ENCODE measurements around the gene HAX1. TPM values are rescaled to one million over a fixed set of nuclear protein-coding genes. Genes with fewer than 3 reads are reported as not detected.
"Not testable (repeated sequence)": the region's sequence is repeated elsewhere in the genome, so short reads cannot be mapped to it uniquely, and the experiment has no call there.

Gene HAX1
- total RNA-seq, 2 experiments from 2014 or later = 204 to 219 TPM

DNA sequence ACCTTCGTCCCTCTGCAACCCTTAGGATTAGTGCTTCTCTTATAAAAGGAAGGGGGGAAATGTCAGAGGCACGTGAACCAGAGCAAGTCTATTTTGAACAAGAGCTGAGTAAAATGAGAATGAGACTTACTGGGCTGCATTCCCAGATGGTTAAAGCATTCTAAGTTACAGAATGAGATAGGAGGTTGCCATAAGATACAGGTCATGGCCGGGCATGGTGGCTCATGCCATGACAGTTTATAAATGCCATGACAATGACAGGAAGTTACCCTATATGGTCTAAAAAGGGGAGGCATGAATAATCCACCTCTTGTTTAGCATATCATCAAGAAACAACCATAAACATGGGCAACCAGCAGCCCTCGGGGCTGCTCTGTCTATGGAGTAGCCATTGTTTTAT, 46.0 kb downstream of the HAX1 start:
- intact Hi-C loops (cut with micrococcal nuclease) = no loop called here
- DNase-seq = no peak
- peaks cover 14% of the 10 kb centered on the region for H3K9me3 Mint-ChIP-seq
- no peaks in the 10 kb centered on the region for H3K27me3 Mint-ChIP-seq (ENCODE audit: low read depth)
- H3K4me1 Mint-ChIP-seq (ENCODE audit: low read depth) = no peaks in the 10 kb centered on the region
- CTCF ChIA-PET = no interaction called here
- no peaks in the 10 kb centered on the region for H3K36me3 Mint-ChIP-seq (ENCODE audit: low read depth)
- H3K4me3 Mint-ChIP-seq = no peak overlapping the region
- H3K27ac Mint-ChIP-seq = no peak overlapping the region

DNA sequence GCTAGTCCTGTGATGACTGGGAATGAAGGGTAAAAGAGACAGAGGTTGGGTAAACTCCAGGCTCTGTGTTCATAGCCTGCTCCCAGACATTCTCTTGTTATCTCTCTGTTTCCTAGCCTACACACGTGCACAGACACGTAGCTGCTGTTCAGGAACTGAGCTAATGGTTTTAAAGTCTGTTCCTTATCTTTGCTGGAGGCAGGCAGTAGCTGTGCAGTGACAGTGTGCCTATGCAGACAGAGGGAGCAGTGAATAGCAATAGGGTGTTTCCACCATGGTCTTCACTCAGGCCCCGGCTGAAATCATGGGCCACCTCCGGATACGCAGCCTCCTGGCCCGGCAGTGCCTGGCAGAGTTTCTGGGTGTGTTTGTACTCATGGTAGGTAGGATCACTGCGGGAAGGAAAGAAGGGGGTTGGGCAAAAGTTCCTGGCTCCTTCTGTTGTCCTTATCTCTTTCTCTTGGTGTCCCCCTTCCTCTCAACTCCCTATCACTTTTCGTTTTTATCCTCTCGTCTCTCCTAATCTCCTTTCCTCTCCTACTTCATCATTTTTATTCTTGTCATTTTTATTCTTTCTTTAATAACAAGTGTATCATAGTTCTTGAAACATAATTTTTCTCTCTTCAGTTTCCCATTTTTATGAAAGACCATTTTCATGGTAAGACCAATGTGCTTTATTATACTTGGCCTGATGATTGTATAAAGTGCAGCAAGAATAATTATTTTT, 48.6 kb downstream of the HAX1 start, which contains the start of gene AQP10:
AQP10 (plus strand) TSS at position 212 of the 727 bp plus-strand sequence; CDS start at position 275, 63 bp downstream.
- no peak for DNase-seq
- Mint-ChIP-seq H3K4me1 (ENCODE audit: low read depth) (peaks cover 6% of the 10 kb centered on the region), H3K27ac (no peak within 1 kb of the TSS), H3K4me3 (no peak within 1 kb of the TSS), H3K36me3 (ENCODE audit: low read depth) (no peaks in the 10 kb centered on the region), H3K27me3 (ENCODE audit: low read depth) (no peaks in the 10 kb centered on the region), H3K9me3 (peaks cover 11% of the 10 kb centered on the region)
- intact Hi-C loops (cut with micrococcal nuclease) = loop anchor here (10.0 kb wide), 1 partner anchor 684 kb away; the partner anchor contains the start of gene ZBTB7B
- CTCF ChIA-PET = interaction anchor here (7.4 kb wide), 1 partner anchor 15 kb away, joined by 143 read pairs; no protein-coding TSS in a partner anchor

DNA sequence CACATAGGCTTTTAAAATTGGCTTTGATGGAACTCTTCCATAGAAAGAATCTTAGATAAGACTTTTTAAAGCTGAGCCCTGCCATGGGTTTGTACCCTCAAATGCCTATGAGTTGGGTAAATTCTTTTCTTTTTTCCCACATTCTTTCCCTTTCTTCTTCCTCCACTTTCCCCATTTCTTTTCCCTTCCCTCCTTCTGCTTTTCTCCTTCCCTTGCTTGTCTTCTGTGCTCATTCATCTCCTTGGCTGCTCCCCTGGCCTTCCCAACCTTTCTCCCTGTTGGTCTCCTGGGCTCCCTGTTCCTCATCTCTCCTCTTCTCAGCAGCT, 49.1 kb downstream of the HAX1 start:
- H3K9me3 Mint-ChIP-seq; H3K27me3 Mint-ChIP-seq (ENCODE audit: low read depth); H3K36me3 Mint-ChIP-seq (ENCODE audit: low read depth); H3K27ac Mint-ChIP-seq; H3K4me3 Mint-ChIP-seq; DNase-seq: not testable (repeated sequence)
- CTCF ChIA-PET = interaction anchor here (7.4 kb wide), 1 partner anchor 15 kb away, joined by 143 read pairs; no protein-coding TSS in a partner anchor
- intact Hi-C loops (cut with micrococcal nuclease) = loop anchor here (10.0 kb wide), 1 partner anchor 683 kb away; the partner anchor contains the start of gene ZBTB7B
- H3K4me1 Mint-ChIP-seq (ENCODE audit: low read depth) = peaks cover 10% of the 10 kb centered on the region

DNA sequence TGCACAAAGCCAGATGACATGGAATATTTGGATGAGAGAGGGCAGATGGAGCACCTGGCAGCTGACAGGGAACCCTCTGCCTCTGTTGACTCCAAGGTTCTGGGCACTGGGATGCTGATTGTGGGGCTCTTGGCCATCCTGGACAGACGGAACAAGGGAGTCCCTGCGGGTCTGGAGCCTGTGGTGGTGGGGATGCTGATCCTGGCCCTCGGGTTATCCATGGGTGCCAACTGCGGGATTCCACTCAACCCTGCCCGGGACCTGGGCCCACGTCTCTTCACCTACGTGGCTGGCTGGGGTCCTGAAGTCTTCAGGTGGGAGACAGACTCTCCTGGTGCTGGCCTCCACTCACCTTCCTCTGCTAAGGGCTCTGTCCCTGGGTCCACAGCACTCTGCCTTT, 51.1 kb downstream of the HAX1 start:
- CTCF ChIA-PET = interaction anchor here (0.5 to 14.4 kb wide), 7 partner anchors 8 to 165 kb away, joined by 4 to 234 read pairs (median 5); no protein-coding TSS in a partner anchor
- Mint-ChIP-seq H3K4me1 (ENCODE audit: low read depth) (peaks cover 27% of the 10 kb centered on the region), H3K27me3 (ENCODE audit: low read depth) (no peaks in the 10 kb centered on the region), H3K4me3 (no peak overlapping the region), H3K27ac (no peak overlapping the region), H3K36me3 (ENCODE audit: low read depth) (no peaks in the 10 kb centered on the region), H3K9me3 (no peaks in the 10 kb centered on the region)
- intact Hi-C loops (cut with micrococcal nuclease) = loop anchor here (10.0 kb wide), 1 partner anchor 681 kb away; the partner anchor contains the start of gene ZBTB7B
- DNase-seq = no peak

DNA sequence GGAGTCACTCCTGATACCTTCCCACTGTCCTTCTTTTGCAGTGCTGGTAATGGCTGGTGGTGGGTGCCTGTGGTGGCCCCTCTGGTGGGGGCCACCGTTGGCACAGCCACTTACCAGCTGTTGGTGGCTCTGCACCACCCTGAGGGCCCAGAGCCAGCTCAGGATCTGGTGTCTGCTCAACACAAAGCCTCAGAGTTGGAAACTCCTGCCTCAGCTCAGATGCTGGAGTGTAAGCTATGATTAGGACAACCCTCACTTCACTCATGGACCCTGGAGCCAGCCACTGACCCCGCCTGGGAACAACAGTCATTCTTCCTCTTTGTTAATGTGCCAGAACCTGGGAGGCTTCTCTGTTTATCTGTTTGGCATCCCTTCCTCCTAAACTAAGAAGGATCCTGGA, 51.8 kb downstream of the HAX1 start:
- CTCF ChIA-PET = interaction anchor here (0.5 to 14.4 kb wide), 12 partner anchors 9 to 672 kb away, joined by 3 to 234 read pairs (median 4); no protein-coding TSS in a partner anchor
- peaks cover 30% of the 10 kb centered on the region for H3K4me1 Mint-ChIP-seq (ENCODE audit: low read depth)
- H3K4me3 Mint-ChIP-seq = peak overlapping the region; percentile 34
- DNase-seq = no peak
- intact Hi-C loops (cut with micrococcal nuclease) = loop anchor here (1.0 to 10.0 kb wide), 4 partner anchors 19 to 681 kb away; partner anchors contain the start of genes HAX1 and ZBTB7B
- no peaks in the 10 kb centered on the region for H3K36me3 Mint-ChIP-seq (ENCODE audit: low read depth)
- H3K9me3 Mint-ChIP-seq = no peaks in the 10 kb centered on the region
- H3K27ac Mint-ChIP-seq = no peak overlapping the region
- no peaks in the 10 kb centered on the region for H3K27me3 Mint-ChIP-seq (ENCODE audit: low read depth)

DNA sequence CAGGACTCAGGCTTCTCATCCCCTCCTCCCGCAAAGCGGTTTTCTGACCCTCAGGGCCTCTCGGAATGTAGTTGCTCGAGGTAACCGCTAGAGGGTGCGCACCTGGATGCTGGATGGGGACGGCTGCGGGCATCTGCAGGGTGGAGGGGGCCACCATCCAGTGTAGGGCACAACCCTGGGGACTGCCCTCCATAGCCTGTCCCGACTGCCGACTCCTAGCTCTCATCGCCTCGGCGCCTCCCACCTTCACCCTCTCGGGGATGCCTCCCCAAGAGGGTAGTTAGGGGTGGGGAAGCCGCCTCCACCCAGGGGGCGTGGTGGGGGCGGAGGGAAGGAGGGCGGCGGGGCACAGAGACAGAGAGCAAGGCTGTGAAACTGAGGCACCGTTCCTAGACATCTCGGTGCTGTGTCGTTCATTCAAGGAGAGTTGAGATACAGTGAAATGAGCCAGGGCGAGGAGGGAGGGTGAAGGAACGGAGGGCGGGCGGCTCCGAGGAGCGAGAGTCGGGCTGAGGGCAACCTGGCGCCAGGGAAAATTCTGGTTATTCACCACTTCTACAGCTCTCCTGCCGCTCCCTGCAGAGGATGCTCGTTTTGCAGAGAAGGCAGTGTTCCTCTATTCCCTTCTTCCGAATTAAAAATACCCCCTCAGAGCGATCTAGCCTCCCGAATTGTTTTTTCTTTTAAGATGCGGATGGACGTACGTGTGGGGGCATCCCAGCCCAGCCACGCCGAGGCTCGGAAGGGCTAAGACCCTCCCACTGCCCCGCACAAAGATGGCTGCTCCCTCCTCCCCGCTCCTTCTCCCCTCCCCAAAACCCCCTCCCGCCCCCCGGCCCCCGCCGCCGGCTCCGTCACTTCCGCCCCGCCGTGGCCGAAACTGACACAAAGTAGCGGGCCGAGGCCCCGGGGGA, 52.5 kb downstream of the HAX1 start, which contains the start of gene ATP8B2:
ATP8B2 (plus strand) TSS at position 857 of the 914 bp plus-strand sequence. CDS start 2,617 bp downstream, outside the sequence.
- H3K4me3 Mint-ChIP-seq = peak within 1 kb of the TSS; percentile 98
- no peaks in the 10 kb centered on the region for H3K27me3 Mint-ChIP-seq (ENCODE audit: low read depth)
- CTCF ChIA-PET = interaction anchor here (0.6 to 14.4 kb wide), 15 partner anchors 11 to 671 kb away, joined by 3 to 234 read pairs (median 3); no protein-coding TSS in a partner anchor
- peaks cover 37% of the 10 kb centered on the region for H3K4me1 Mint-ChIP-seq (ENCODE audit: low read depth)
- DNase-seq = peak; percentile 90
- peak within 1 kb of the TSS; percentile 94 for H3K27ac Mint-ChIP-seq
- peaks cover 3% of the 10 kb centered on the region for H3K36me3 Mint-ChIP-seq (ENCODE audit: low read depth)
- intact Hi-C loops (cut with micrococcal nuclease) = loop anchor here (1.0 to 10.0 kb wide), 7 partner anchors 20 to 680 kb away; partner anchors contain the start of genes ADAR, HAX1, PMVK and RPS27
- H3K9me3 Mint-ChIP-seq = no peaks in the 10 kb centered on the region

Other genes starting within 250 kb of the HAX1 start
- gene NUP210L, start 117.6 kb upstream of the HAX1 start, total RNA-seq = under 1 TPM; 0.02 to 0.05 TPM
- 100 to 1,000 TPM; 587 to 611 TPM for gene TPM3, start 80.5 kb upstream of the HAX1 start, total RNA-seq
- gene CFAP141, start 66.3 kb upstream of the HAX1 start, total RNA-seq = not detected
- gene UBAP2L, start 51.7 kb upstream of the HAX1 start, total RNA-seq = 100 to 1,000 TPM; 154 to 164 TPM
- not detected for gene AQP10, start 48.5 kb downstream of the HAX1 start, total RNA-seq
- gene ATP8B2, start 52.9 kb downstream of the HAX1 start, total RNA-seq = 10 to 100 TPM; 28.2 to 28.7 TPM
- gene IL6R, start 132.7 kb downstream of the HAX1 start, total RNA-seq = 10 to 100 TPM; 17.3 to 25.9 TPM
- gene TDRD10, start 229.6 kb downstream of the HAX1 start, total RNA-seq = not detected
- gene SHE, start 229.8 kb downstream of the HAX1 start, total RNA-seq = not detected

All from activated naive CD4-positive, alpha-beta T cell treated with anti-CD3 and anti-CD28 coated beads for 36 hours (primary cell).